WERI-Rb-1 (cell line): ENCODE measurements around the gene MGAT4C.

Source experiments
- DNase-seq: peaks from one replicate; pipeline ENCODE4 v3.0.0-alpha.2; 2020
- H3K27ac ChIP-seq: fragments of 250-450 bp; sonication (Bioruptor Pico); 2 replicates; pipeline ENCODE4 v1.5.1; 2020; ENCODE audit warnings: mild to moderate bottlenecking, moderate library complexity
- H3K27me3 ChIP-seq: fragments of 250-450 bp; sonication (Bioruptor Pico); 2 replicates; pipeline ENCODE4 v1.5.1; 2021; ENCODE audit warnings: mild to moderate bottlenecking, low read depth, moderate library complexity; ENCODE audit not compliant: insufficient read depth, severe bottlenecking
- H3K36me3 ChIP-seq: fragments of 250-450 bp; sonication (Bioruptor Pico); 2 replicates; pipeline ENCODE4 v1.5.1; 2020; ENCODE audit warnings: mild to moderate bottlenecking, moderate library complexity
- H3K4me3 ChIP-seq: 2 replicates; pipeline ENCODE4 v1.5.1; 2011; ENCODE audit warnings: low read depth, mild to moderate bottlenecking, control low read depth, low read length
- H3K9me3 ChIP-seq: fragments of 250-450 bp; sonication (Bioruptor Pico); 2 replicates; pipeline ENCODE4 v1.5.1; 2021; ENCODE audit warnings: mild to moderate bottlenecking, moderate library complexity; ENCODE audit not compliant: severe bottlenecking
- CTCF ChIP-seq: IDR thresholded peaks from 2 replicates; pipeline ENCODE4 v1.5.1; 2011; ENCODE audit warnings: low read depth, mild to moderate bottlenecking, control low read depth, inconsistent platforms, low read length

MGAT4C gene

GRCh38 chr12:86247871-86248270 lies 8.3 kb downstream of the MGAT4C start:
- no peak for TF ChIP-seq CTCF
- H3K27ac ChIP-seq, result no peak overlapping the region

GRCh38 chr12:86241600-86241999 lies 14.6 kb downstream of the MGAT4C start:
- no peak for TF ChIP-seq CTCF
- Histone ChIP-seq H3K4me3 (no peak overlapping the region), H3K27me3 (no peaks in the 10 kb centered on the region), H3K27ac (no peak overlapping the region), H3K9me3 (no peaks in the 10 kb centered on the region), H3K36me3 (no peaks in the 10 kb centered on the region)
- no peak for DNase-seq

More at GRCh38 chr12:86247871-86248270, 8.3 kb downstream of the MGAT4C start:
- no peak overlapping the region for H3K4me3 ChIP-seq
- no peak for DNase-seq
- no peaks in the 10 kb centered on the region for H3K27me3 ChIP-seq
- H3K9me3 ChIP-seq, result no peaks in the 10 kb centered on the region
- H3K36me3 ChIP-seq, result no peaks in the 10 kb centered on the region

GRCh38 chr12:86234316-86234855 lies 21.8 kb downstream of the MGAT4C start:
- no peak for TF ChIP-seq CTCF
- no peaks in the 10 kb centered on the region for H3K9me3 ChIP-seq
- no peak for DNase-seq
- H3K36me3 ChIP-seq, result no peaks in the 10 kb centered on the region
- H3K27me3 ChIP-seq, result no peaks in the 10 kb centered on the region
- no peak overlapping the region for H3K4me3 ChIP-seq
- no peak overlapping the region for H3K27ac ChIP-seq

- Histone ChIP-seq H3K27me3 (no peaks in the 10 kb centered on the region), H3K36me3 (no peaks in the 10 kb centered on the region), H3K9me3 (no peaks in the 10 kb centered on the region), H3K27ac (no peak overlapping the region), H3K4me3 (no peak overlapping the region)
- TF ChIP-seq CTCF, result no peak
- DNase-seq, result no peak
Observed at GRCh38 chr12:86233126-86233525, 23.1 kb downstream of the MGAT4C start.

- Histone ChIP-seq H3K27me3 (no peaks in the 10 kb centered on the region), H3K27ac (no peak overlapping the region), H3K36me3 (no peaks in the 10 kb centered on the region), H3K4me3 (no peak overlapping the region), H3K9me3 (no peaks in the 10 kb centered on the region)
- DNase-seq, result no peak
- TF ChIP-seq CTCF, result no peak
Observed at GRCh38 chr12:86230516-86231146, 25.6 kb downstream of the MGAT4C start.

GRCh38 chr12:86229772-86230171 lies 26.4 kb downstream of the MGAT4C start:
- Histone ChIP-seq H3K4me3 (no peak overlapping the region), H3K36me3 (no peaks in the 10 kb centered on the region), H3K9me3 (no peaks in the 10 kb centered on the region), H3K27ac (no peak overlapping the region), H3K27me3 (no peaks in the 10 kb centered on the region)
- no peak for TF ChIP-seq CTCF
- no peak for DNase-seq
